IPS-11a (cell line): ENCODE results near the gene SH3BP4.

Experiments used
- H3K4me3 ChIP-seq: one replicate; pipeline ENCODE4 v1.5.1; 2013; ENCODE audit warnings: low read depth, low read length, control low read depth

SH3BP4 gene

GRCh38 chr2:235032949-235033348 lies 81.1 kb downstream of the SH3BP4 start:
- H3K4me3 ChIP-seq = no peak overlapping the region

- no peak overlapping the region for H3K4me3 ChIP-seq
These were observed 82.7 kb downstream of the SH3BP4 start for GRCh38 chr2:235034265-235035118.

DNA sequence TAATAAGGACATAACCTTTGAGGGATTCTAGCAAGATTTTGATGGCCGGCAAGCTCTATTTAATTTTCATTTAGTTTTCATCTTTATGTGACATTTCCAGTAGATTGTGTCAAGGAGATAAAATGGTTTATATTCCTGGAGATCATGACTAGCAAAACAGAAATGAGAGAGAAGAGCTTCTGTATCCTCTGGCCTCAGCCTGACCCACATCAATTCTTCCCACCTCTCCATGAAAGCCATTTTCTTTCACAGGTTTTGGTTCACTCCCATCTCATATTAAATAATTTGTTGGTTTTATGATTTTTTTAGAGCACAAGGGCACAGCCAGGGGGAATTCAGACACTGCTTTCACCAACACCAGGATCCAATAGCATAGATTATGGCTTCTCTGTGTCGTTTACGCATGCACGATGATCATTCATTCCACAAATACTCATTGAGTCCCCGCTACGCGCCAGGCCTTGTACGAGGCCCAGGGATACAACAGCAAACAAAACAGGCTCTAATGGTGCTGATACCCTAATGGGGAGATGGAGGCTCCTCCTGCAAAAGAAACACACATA lies 85.9 kb downstream of the SH3BP4 start:
- H3K4me3 ChIP-seq = no peak overlapping the region

GRCh38 chr2:235041221-235041917 lies 89.6 kb downstream of the SH3BP4 start:
- no peak overlapping the region for H3K4me3 ChIP-seq

DNA sequence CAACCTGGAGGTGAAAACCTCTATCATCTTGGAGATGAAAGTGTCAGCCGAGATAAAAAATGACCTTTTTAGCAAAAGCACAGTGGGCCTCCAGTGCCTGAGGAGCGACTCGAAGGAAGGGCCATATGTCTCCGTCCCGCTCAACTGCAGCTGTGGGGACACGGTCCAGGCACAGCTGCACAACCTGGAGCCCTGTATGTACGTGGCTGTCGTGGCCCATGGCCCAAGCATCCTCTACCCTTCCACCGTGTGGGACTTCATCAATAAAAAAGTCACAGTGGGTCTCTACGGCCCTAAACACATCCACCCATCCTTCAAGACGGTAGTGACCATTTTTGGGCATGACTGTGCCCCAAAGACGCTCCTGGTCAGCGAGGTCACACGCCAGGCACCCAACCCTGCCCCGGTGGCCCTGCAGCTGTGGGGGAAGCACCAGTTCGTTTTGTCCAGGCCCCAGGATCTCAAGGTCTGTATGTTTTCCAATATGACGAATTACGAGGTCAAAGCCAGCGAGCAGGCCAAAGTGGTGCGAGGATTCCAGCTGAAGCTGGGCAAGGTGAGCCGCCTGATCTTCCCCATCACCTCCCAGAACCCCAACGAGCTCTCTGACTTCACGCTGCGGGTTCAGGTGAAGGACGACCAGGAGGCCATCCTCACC lies 90.2 kb downstream of the SH3BP4 start:
- H3K4me3 ChIP-seq = no peak overlapping the region

DNA sequence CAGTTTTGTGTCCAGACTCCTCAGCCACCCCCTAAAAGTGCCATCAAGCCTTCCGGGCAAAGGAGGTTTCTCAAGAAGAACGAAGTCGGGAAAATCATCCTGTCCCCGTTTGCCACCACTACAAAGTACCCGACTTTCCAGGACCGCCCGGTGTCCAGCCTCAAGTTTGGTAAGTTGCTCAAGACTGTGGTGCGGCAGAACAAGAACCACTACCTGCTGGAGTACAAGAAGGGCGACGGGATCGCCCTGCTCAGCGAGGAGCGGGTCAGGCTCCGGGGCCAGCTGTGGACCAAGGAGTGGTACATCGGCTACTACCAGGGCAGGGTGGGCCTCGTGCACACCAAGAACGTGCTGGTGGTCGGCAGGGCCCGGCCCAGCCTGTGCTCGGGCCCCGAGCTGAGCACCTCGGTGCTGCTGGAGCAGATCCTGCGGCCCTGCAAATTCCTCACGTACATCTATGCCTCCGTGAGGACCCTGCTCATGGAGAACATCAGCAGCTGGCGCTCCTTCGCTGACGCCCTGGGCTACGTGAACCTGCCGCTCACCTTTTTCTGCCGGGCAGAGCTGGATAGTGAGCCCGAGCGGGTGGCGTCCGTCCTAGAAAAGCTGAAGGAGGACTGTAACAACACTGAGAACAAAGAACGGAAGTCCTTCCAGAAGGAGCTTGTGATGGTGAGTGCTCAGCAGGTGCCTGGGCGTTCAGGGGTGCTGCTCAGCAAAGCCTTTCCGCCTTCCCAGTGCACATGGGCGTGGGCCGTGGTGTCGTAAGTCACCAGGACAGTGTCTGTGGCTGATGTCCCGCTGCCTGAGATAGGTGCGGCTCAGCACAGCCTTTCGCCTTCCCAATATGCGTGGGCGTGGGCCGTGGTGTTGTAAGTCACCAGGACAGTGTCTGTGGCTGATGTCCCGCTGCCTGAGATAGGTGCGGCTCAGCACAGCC lies 91.0 kb downstream of the SH3BP4 start:
- no peak overlapping the region for H3K4me3 ChIP-seq

- H3K4me3 ChIP-seq = no peak overlapping the region
These were observed 92.1 kb downstream of the SH3BP4 start for GRCh38 chr2:235043762-235044500.

GRCh38 chr2:235044501-235045271 lies 92.9 kb downstream of the SH3BP4 start:
- H3K4me3 ChIP-seq = no peak overlapping the region

GRCh38 chr2:235045336-235045972 lies 93.6 kb downstream of the SH3BP4 start:
- H3K4me3 ChIP-seq = no peak overlapping the region

GRCh38 chr2:235045973-235046343 lies 94.1 kb downstream of the SH3BP4 start:
- H3K4me3 ChIP-seq = no peak overlapping the region

- no peak overlapping the region for H3K4me3 ChIP-seq
These were observed 94.8 kb downstream of the SH3BP4 start for GRCh38 chr2:235046589-235046988.

DNA sequence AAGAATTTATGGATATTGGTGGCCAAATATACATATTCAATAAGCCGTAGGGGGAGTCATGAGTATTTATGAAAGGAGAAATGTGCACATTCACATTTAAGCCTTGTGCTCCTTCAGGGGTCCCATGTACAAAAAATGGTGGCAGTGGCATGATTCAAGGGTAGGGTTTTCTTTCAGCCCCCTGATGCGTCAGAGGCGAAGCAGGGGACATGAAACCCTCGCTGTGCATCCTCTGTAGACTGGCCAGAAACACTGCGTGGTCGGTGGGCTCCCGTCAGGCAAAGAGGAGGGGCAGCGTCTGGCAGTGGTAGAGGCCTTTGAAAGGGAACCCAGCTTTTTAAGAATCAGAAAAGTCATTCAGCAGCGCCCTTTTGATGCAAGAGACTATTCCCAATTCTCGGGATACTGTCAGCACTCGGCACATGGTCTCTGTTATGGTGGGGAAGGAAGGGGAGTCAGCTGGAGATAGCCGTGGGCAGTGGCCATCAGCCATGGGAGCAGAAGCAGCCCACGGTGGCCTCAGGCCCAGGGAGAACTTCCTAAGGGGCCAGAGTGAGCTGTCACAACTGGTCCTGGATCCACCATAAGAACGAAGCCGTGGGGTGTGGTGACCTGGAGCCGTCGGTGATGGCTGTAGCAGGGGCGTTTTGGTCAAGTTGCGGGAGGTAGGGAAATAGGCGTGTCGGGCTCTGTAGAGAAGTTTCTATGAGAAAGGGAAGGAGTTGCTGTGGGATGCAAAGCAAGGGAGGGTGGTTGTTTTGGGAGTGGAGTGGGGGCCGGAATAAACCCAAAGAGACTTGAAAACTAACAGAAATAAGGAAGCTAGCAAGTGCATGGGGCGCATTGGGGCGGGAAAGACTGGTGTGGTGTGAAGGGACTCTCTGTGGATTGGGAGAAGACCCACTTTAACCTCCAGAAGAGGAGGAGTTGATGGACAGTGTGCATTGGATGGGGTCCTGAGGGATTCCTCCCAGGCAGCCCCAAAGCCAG lies 95.6 kb downstream of the SH3BP4 start:
- no peak overlapping the region for H3K4me3 ChIP-seq

DNA sequence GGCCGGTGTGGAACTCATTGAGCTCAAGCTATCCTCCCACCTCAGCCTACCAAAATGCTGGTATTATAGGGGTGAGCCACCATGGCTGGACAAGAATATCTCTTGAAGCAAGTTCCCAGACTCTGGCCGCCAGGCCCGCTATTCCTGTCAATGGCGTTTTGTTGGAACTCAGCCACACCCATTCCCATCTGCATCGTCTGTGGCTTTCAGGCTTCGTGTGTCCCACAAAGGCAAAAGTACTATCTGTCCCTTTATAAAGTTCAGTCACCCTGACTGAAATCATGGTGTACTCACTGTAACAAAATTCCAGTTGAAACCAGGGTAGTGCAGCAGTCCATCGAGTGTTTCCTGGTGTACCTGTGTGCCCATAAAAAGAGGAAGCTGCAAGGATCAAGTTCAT lies 96.7 kb downstream of the SH3BP4 start:
- no peak overlapping the region for H3K4me3 ChIP-seq

DNA sequence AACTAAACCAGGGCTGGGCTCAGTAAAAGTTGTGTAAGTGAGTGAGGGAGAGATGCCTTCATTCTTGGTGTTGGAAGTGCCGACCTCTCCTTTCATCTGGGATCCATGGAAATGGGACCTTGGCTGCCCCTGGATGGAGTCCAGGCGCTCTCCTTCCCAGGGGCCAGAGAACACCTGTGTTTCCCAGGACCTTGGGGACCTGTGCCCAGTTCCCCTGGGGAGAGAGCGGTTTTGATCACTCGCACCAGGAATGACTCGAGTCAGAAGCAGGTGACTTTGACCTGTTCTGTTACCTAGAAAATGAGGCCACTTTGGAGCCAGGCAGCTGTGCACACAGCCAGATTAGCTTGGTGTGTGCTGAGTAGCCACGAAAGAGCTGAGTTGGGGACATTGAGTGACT lies 97.3 kb downstream of the SH3BP4 start:
- H3K4me3 ChIP-seq = no peak overlapping the region

DNA sequence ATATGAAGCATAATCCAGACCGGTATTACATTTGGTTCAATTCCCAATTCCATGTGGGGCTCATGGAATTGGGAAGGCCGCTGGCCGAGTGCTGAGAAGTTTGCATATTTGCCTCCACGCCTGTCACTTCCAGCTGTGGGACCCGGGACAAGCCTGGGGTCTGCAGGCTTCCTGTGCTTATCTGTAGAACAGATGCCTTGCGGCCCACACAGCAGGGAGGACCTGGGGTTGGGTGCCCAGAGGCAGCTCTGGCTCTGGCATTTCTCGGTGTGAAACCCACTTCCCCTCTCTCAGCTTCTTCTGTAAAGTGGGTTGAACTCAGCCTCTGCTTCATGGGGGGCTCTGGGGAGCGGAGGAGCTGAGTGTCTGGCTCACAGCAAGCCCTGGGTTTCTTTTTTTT lies 97.9 kb downstream of the SH3BP4 start:
- H3K4me3 ChIP-seq = no peak overlapping the region

DNA sequence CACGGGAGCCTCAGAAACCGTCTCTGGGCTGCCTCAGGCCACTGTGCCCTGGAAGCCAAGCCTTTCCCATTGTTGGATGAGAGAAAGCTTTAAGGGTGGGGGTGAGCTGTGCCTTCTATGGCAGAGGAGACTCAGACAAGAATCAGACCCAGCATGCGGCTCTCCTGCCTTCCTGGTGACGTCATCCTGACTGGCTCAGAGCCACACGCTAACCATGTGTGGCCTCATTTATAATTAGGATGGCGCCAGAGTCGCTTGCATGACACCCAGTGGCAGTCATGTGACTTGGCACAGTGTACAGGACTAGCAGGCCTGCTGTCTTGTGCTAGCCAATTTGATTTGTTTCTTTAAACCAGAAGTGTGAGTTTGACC lies 99.1 kb downstream of the SH3BP4 start:
- H3K4me3 ChIP-seq = no peak overlapping the region

GRCh38 chr2:235051436-235052260 lies 99.8 kb downstream of the SH3BP4 start:
- H3K4me3 ChIP-seq = no peak overlapping the region
